Activated effector memory CD4-positive, alpha-beta T cell treated with Interleukin-2 at 50 U/mL for 16 hours (primary cell): ENCODE results near the gene RPAP3.
"Not testable (repeated sequence)": the region's sequence is repeated elsewhere in the genome, so short reads cannot be mapped to it uniquely, and the experiment has no call there.

Experiments used
- DNase-seq: peaks from one replicate; pipeline ENCODE4 v3.0.0-alpha.2; 2020

The RPAP3 gene

DNA sequence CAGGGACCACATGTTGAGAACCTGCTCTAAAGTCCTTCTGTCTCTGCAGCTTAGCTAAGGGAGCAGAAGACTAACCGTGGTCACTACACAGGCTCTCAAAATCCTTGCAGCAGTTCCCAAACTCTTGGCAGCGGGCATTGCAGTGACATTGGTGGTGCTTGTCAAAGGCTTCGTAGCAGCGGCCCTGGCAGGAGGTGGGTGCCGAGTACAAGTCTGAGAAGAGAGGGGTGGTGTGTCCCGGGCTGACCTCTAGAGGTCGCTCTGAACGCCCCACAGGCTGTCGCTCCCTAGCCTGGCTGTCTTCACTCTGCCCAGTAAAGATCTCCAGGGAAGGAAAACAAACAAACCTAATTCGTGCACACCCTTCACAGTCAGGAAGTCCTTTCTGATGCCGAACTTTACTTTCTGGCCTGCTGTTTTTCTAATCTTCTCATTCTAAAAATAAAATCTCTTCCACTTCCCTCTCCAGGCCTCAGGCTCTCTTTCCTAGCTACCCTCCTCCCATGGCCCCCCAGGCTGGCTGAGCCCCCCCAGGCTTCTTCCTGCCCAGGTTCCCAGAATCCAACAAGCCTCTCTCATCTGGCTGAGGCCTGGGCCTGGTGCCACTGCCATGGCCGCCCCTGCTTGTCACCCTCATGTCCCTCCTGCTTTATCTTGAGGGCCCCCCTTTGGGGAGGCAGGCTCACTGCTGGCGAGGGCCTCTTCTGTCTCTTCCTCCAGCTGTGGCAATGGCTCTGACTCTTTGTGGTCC is 11.8 kb upstream of the RPAP3 start:
- no peak for DNase-seq

GRCh38 chr12:47717046-47717442 is 11.2 kb upstream of the RPAP3 start:
- no peak for DNase-seq

GRCh38 chr12:47715877-47716548 is 10.2 kb upstream of the RPAP3 start:
- DNase-seq: no peak

- DNase-seq: peak; percentile 57
These were observed 9.6 kb upstream of the RPAP3 start for GRCh38 chr12:47715393-47715876.

- DNase-seq: no peak
These were observed 9.1 kb upstream of the RPAP3 start for GRCh38 chr12:47714826-47715386.

- no peak for DNase-seq
These were observed 6.3 kb upstream of the RPAP3 start for GRCh38 chr12:47712171-47712570.

DNA sequence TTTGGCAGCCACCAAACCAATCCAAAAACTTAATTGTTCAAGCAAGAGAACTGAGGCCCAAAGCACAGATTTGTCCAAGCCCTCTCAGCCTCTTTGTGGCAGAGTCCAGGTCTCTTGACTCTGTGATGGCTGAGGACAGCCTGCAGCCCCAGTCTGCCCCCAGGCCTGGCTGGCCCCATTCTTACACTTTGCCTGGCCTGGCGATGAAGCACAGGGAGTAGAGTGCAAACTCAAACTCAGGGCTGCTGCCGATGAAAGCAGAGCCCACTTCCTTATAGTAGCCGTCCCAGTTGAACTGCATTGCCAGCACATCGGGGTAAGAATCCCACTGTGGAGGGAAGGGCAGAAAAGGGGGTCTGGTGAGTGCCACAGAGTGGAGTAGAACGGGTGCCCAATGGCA is 5.6 kb upstream of the RPAP3 start:
- DNase-seq: no peak

DNA sequence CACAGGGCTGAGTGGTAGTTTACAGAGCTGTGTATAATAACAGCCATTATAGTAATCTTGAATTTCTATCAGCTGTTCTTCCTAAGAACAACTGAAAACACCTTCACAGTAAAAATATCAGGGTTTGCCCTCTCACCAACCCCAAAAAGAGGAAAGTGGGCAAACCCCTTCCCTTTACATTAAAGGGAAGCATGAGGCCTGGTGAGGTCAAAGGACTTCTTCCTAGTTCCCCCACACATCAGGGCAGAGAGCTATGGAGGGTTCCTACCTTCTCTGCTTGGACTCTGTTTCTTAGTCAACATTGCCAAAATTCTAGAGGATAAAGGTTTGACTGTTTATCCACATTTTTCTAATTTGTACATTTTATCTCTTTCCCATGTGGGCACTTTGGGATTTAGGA is 4.4 kb upstream of the RPAP3 start:
- no peak for DNase-seq

GRCh38 chr12:47709671-47710070 is 3.8 kb upstream of the RPAP3 start:
- no peak for DNase-seq

DNA sequence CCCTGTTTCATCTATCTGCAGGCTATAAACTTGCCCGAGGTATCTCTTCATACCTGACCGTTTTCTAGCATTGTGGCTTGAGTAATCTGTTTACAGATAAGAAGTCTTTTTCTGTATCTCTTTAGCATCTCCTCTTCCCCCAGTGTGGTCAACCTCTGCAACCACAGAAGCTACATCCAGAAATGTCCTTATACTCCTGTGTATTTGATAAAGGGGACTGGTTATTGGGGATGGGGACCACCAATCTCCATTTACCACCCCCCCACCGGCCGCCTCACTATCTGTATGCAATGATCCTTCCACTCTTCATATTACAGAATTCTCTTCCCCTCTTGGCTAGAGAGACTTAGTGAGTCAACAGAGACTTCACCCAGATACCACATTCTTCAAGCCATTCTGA is 3.4 kb upstream of the RPAP3 start:
- DNase-seq: no peak

GRCh38 chr12:47707905-47708543 is 2.2 kb upstream of the RPAP3 start:
- no peak for DNase-seq

DNA sequence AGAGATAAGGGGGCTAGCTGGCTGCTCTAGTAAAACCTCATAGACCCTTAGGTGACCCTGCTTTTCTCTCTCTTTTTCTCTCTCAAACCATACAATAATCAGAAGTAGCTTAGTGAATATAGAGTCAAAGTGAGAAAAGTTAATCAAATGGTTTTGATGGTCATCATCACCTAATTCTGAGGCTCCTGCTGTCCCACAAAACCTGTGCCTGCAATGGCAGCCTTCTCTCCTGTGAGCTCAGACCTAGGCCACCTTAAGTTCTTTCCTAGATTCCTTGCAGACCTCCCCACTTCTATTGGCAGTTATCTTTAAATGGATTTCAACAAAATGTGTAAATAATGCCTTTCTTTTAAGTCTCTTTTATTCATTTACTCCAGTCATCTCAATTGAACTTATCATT is 1.5 kb upstream of the RPAP3 start:
- no peak for DNase-seq

DNA sequence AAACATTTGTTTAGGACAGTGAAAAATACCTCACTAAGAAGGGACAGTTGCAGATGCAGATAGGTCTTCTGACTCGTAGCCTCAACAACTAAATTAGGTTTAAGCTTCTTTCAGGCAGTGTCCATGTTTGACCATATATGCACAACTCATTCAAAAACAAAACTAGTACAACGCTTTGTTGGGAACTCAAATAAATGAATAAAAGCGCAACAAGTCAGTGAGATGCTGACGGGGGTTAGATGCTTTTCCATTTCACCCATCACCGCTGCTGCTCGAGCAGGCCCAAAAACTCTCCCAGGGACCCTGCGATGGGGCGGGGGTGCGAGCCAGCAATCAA is 633 bp downstream of the RPAP3 start:
- DNase-seq: no peak

GRCh38 chr12:47704719-47705118 is 1.1 kb downstream of the RPAP3 start:
- DNase-seq: no peak

- no peak for DNase-seq
These were observed 5.6 kb downstream of the RPAP3 start for GRCh38 chr12:47700263-47700662.

DNA sequence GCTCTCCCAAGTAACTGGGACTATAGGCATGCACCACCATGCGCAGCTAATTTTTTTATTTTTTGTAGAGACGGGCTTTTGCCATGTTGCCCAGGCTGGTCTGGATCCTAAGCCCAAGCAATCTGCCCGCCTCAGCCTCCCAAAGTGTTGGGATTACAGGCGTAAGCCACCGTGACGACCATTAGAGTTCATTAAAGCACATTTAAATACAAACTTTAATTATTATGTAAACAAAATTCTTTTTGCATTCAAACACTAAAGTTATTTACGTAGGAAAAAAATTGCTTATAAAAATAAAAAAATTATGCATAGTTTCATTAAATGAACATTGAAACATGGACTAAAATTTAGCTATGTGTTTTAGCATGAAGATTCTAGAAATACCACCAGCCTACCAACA is 7.2 kb downstream of the RPAP3 start:
- no peak for DNase-seq

GRCh38 chr12:47698055-47698454 is 7.8 kb downstream of the RPAP3 start:
- no peak for DNase-seq

DNA sequence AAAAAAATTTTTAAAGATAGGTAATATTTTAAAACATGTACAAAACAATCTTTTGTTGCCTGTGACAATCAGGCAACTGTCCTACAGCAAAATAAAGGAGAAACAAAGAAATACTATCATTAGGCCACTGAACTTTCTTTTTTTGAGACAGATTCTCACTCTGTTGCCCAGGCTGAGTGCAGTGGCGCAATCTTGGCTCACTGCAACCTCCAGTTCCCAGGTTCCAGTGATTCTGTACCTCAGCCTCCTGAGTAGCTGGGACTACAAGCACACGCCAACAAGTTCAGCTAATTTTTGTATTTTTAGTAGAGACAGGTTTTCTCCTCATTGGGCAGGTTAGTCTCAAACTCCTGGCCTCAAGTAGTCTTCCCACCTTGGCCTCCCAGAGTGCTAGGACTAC is 16.6 kb downstream of the RPAP3 start:
- no peak for DNase-seq

DNA sequence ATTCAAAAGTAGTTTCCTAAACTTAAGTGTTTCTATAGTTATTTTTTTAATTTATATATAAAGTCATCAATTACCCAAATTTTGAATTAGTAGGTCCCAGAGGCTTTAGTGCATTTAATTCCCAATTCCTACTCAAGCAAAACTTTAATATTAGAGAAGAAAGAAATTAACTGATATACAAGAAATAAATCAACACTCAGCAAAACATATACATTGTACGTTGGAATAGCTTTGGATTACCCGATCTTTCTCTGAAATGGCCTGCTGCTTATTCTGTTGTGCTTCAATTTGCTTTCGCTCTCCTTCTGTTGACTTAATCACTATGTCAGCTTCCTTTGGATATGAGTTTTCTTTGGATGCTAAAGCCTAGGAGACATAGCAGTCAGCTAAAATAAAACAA is 18.2 kb downstream of the RPAP3 start:
- no peak for DNase-seq

DNA sequence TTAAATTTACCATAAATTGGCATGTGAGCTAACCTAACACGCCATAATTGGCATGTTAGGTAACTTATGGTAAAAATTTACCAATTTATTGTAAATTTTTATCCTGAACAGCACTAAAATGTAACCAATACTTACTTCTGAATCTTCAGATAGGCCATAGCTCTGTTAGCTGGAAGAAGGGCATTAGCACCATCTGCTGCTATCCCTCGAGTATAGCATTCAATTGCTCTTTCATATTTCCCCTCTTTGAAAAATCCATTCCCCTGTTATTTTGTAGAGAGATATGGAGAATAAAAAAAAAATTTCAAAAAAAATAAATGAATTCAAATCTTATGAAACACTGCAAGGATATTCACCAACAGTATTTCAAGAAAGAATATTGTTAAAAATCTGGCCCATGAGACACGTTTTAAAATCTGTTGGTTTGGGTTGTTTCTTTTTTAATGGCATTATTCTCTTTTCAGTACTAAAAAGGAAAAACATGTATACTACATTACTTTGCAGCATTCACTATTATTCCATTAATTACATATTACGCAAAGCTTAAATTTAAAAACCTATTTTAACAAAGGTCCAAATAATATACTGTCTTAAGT is 19.1 kb downstream of the RPAP3 start:
- no peak for DNase-seq

- no peak for DNase-seq
These were observed 26.0 kb downstream of the RPAP3 start for GRCh38 chr12:47679785-47680184.

- no peak for DNase-seq
These were observed 33.8 kb downstream of the RPAP3 start for GRCh38 chr12:47672068-47672467.

GRCh38 chr12:47667935-47668334 is 37.9 kb downstream of the RPAP3 start:
- DNase-seq: not testable (repeated sequence)
